Activated T-cell treated with anti-CD3 and anti-CD28 coated beads, Interleukin-2, amount 50 U/mL, for 24 hours (primary cell): ENCODE data around the gene KANSL1.
A peak's percentile ranks its signal among the peaks of the same experiment; 100 is the strongest.

Experiments used
- DNase-seq: peaks from one replicate; pipeline ENCODE4 v3.0.0-alpha.2; 2020
- H3K27ac Mint-ChIP-seq: 2 replicates; pipeline ENCODE4 v1.8.0; 2020; ENCODE audit warnings: mild to moderate bottlenecking, mixed read lengths
- H3K27me3 Mint-ChIP-seq: 2 replicates; pipeline ENCODE4 v1.8.0; 2020; ENCODE audit warnings: mixed read lengths
- H3K36me3 Mint-ChIP-seq: 2 replicates; pipeline ENCODE4 v1.8.0; 2020; ENCODE audit warnings: low read depth, mixed read lengths
- H3K4me1 Mint-ChIP-seq: 2 replicates; pipeline ENCODE4 v1.8.0; 2020; ENCODE audit warnings: low read depth, mixed read lengths
- H3K4me3 Mint-ChIP-seq: 2 replicates; pipeline ENCODE4 v1.8.0; 2020; ENCODE audit warnings: mild to moderate bottlenecking, moderate library complexity, mixed read lengths
- H3K9me3 Mint-ChIP-seq: 2 replicates; pipeline ENCODE4 v1.8.0; 2020; ENCODE audit warnings: mixed read lengths

KANSL1 gene

GRCh38 chr17:46167267-46167666 lies 26.0 kb downstream of the KANSL1 start:
- H3K27me3 Mint-ChIP-seq = no peaks in the 10 kb centered on the region
- no peak overlapping the region for H3K27ac Mint-ChIP-seq
- peaks cover 87% of the 10 kb centered on the region for H3K4me1 Mint-ChIP-seq
- no peaks in the 10 kb centered on the region for H3K9me3 Mint-ChIP-seq
- H3K4me3 Mint-ChIP-seq = no peak overlapping the region
- peaks cover 74% of the 10 kb centered on the region for H3K36me3 Mint-ChIP-seq
- no peak for DNase-seq

- DNase-seq = no peak
- Mint-ChIP-seq H3K27ac (peak overlapping the region; percentile 26), H3K27me3 (no peaks in the 10 kb centered on the region), H3K9me3 (no peaks in the 10 kb centered on the region), H3K4me3 (no peak overlapping the region), H3K4me1 (peaks cover 88% of the 10 kb centered on the region), H3K36me3 (peaks cover 72% of the 10 kb centered on the region)
Observed at GRCh38 chr17:46166692-46167249, 26.5 kb downstream of the KANSL1 start.

GRCh38 chr17:46163929-46164594 lies 29.2 kb downstream of the KANSL1 start:
- no peak overlapping the region for H3K4me3 Mint-ChIP-seq

GRCh38 chr17:46163316-46163715 lies 29.9 kb downstream of the KANSL1 start:
- H3K9me3 Mint-ChIP-seq = no peaks in the 10 kb centered on the region
- no peak overlapping the region for H3K27ac Mint-ChIP-seq
- no peaks in the 10 kb centered on the region for H3K27me3 Mint-ChIP-seq
- H3K4me3 Mint-ChIP-seq = no peak overlapping the region
- H3K36me3 Mint-ChIP-seq = peaks cover 48% of the 10 kb centered on the region
- peaks cover 85% of the 10 kb centered on the region for H3K4me1 Mint-ChIP-seq
- no peak for DNase-seq

More at GRCh38 chr17:46163929-46164594, 29.2 kb downstream of the KANSL1 start:
- no peaks in the 10 kb centered on the region for H3K27me3 Mint-ChIP-seq
- H3K36me3 Mint-ChIP-seq = peaks cover 53% of the 10 kb centered on the region
- H3K4me1 Mint-ChIP-seq = peaks cover 85% of the 10 kb centered on the region
- DNase-seq = no peak
- H3K9me3 Mint-ChIP-seq = no peaks in the 10 kb centered on the region
- H3K27ac Mint-ChIP-seq = peak overlapping the region; percentile 72

GRCh38 chr17:46162866-46163265 lies 30.4 kb downstream of the KANSL1 start:
- H3K4me1 Mint-ChIP-seq = peaks cover 85% of the 10 kb centered on the region
- H3K27me3 Mint-ChIP-seq = no peaks in the 10 kb centered on the region
- H3K27ac Mint-ChIP-seq = peak overlapping the region; percentile 6
- H3K4me3 Mint-ChIP-seq = no peak overlapping the region
- H3K9me3 Mint-ChIP-seq = no peaks in the 10 kb centered on the region
- peaks cover 44% of the 10 kb centered on the region for H3K36me3 Mint-ChIP-seq
- no peak for DNase-seq

GRCh38 chr17:46160169-46160568 lies 33.1 kb downstream of the KANSL1 start:
- peaks cover 33% of the 10 kb centered on the region for H3K36me3 Mint-ChIP-seq

GRCh38 chr17:46159686-46160085 lies 33.5 kb downstream of the KANSL1 start:
- Mint-ChIP-seq H3K9me3 (no peaks in the 10 kb centered on the region), H3K36me3 (peaks cover 31% of the 10 kb centered on the region), H3K4me1 (peaks cover 91% of the 10 kb centered on the region), H3K4me3 (no peak overlapping the region), H3K27me3 (no peaks in the 10 kb centered on the region), H3K27ac (peak overlapping the region; percentile 47)
- DNase-seq = no peak

More at GRCh38 chr17:46160169-46160568, 33.1 kb downstream of the KANSL1 start:
- H3K27ac Mint-ChIP-seq = peak overlapping the region; percentile 47
- H3K9me3 Mint-ChIP-seq = no peaks in the 10 kb centered on the region
- no peak for DNase-seq
- no peaks in the 10 kb centered on the region for H3K27me3 Mint-ChIP-seq
- peaks cover 94% of the 10 kb centered on the region for H3K4me1 Mint-ChIP-seq
- no peak overlapping the region for H3K4me3 Mint-ChIP-seq

- H3K4me3 Mint-ChIP-seq = no peak overlapping the region
- peak overlapping the region; percentile 73 for H3K27ac Mint-ChIP-seq
- no peaks in the 10 kb centered on the region for H3K9me3 Mint-ChIP-seq
- DNase-seq = no peak
- H3K4me1 Mint-ChIP-seq = peaks cover 90% of the 10 kb centered on the region
- H3K36me3 Mint-ChIP-seq = peaks cover 22% of the 10 kb centered on the region
- no peaks in the 10 kb centered on the region for H3K27me3 Mint-ChIP-seq
Observed at GRCh38 chr17:46158323-46159296, 34.6 kb downstream of the KANSL1 start.

GRCh38 chr17:46157443-46158062 lies 35.7 kb downstream of the KANSL1 start:
- Mint-ChIP-seq H3K27ac (peak overlapping the region; percentile 96), H3K36me3 (peaks cover 18% of the 10 kb centered on the region), H3K4me1 (peaks cover 90% of the 10 kb centered on the region), H3K9me3 (no peaks in the 10 kb centered on the region), H3K27me3 (no peaks in the 10 kb centered on the region), H3K4me3 (peak overlapping the region; percentile 53)
- DNase-seq = no peak

GRCh38 chr17:46154151-46154816 lies 38.9 kb downstream of the KANSL1 start:
- Mint-ChIP-seq H3K4me1 (peaks cover 88% of the 10 kb centered on the region), H3K4me3 (peak overlapping the region; percentile 39), H3K9me3 (no peaks in the 10 kb centered on the region), H3K27ac (peak overlapping the region; percentile 91), H3K36me3 (peaks cover 14% of the 10 kb centered on the region), H3K27me3 (no peaks in the 10 kb centered on the region)
- peak; percentile 39 for DNase-seq

GRCh38 chr17:46152423-46152822 lies 40.8 kb downstream of the KANSL1 start:
- DNase-seq = no peak
- no peak overlapping the region for H3K4me3 Mint-ChIP-seq

GRCh38 chr17:46151762-46152161 lies 41.5 kb downstream of the KANSL1 start:
- H3K4me1 Mint-ChIP-seq = peaks cover 88% of the 10 kb centered on the region

More at GRCh38 chr17:46152423-46152822, 40.8 kb downstream of the KANSL1 start:
- Mint-ChIP-seq H3K4me1 (peaks cover 89% of the 10 kb centered on the region), H3K9me3 (no peaks in the 10 kb centered on the region), H3K36me3 (peaks cover 16% of the 10 kb centered on the region), H3K27me3 (no peaks in the 10 kb centered on the region), H3K27ac (peak overlapping the region; percentile 40)

GRCh38 chr17:46150216-46150963 lies 42.8 kb downstream of the KANSL1 start:
- no peaks in the 10 kb centered on the region for H3K9me3 Mint-ChIP-seq
- peak overlapping the region; percentile 0 for H3K27ac Mint-ChIP-seq
- H3K36me3 Mint-ChIP-seq = peaks cover 22% of the 10 kb centered on the region
- H3K27me3 Mint-ChIP-seq = no peaks in the 10 kb centered on the region
- H3K4me3 Mint-ChIP-seq = no peak overlapping the region
- DNase-seq = no peak
- H3K4me1 Mint-ChIP-seq = peaks cover 86% of the 10 kb centered on the region

More at GRCh38 chr17:46151762-46152161, 41.5 kb downstream of the KANSL1 start:
- Mint-ChIP-seq H3K4me3 (no peak overlapping the region), H3K27ac (no peak overlapping the region), H3K9me3 (no peaks in the 10 kb centered on the region), H3K27me3 (no peaks in the 10 kb centered on the region), H3K36me3 (peaks cover 19% of the 10 kb centered on the region)
- DNase-seq = no peak
